ENCODE data around the gene CERCAM.

DNA sequence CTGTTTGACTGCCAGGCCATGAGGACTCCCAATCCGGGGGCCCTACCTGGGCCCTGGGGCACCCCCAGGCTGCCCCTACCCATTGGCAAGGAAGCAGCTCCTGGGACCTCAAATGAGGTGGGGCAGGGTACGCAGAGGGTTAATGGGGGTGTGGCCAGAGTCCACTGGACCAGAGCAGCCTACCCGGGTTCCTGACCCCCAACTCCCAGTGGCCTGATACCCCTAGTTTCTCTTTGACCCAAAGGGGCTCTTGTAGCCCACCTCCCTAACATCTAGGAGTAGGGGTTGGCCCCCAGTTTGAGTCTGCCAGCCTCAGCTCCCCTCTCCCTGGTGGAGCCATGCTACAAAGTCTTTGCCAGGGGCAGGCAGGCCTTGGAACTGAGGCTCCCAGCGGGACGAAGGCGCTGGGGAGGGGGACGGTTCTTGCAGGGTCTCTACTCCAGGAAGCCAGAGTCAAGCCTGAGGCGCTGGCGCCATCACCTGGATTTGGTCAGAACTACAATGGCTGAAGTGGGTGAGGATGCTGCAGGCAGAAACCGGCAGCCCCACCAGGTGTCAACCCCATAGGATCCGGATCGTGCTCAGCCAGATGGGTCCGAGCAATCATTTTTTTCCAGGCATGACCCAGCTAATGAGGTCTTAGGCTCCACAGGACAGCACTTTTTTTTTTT is 8.4 kb upstream of the CERCAM start:
- TF ChIP-seq ZNF674 (CRISPR knock-in tag; IDR thresholded peaks at IDR 0.05; ENCODE audit: low read depth) (no peak), ZNF230 (CRISPR knock-in tag; IDR thresholded peaks at IDR 0.05) (no peak)

Data from HepG2 (cell line).